GM19468 (cell line): ENCODE measurements around the gene METTL26.
"Not testable (repeated sequence)": the region's sequence is repeated elsewhere in the genome, so short reads cannot be mapped to it uniquely, and the experiment has no call there.

Experiments
- ATAC-seq: cut with Tn5 transposase; IDR thresholded peaks from one replicate; pipeline ENCODE4 v1.9.1; 2021; ENCODE audit warnings: mild to moderate bottlenecking, moderate library complexity, moderate number of reproducible peaks; ENCODE audit not compliant: unreplicated experiment; ENCODE audit errors: extremely low read depth

The METTL26 gene

DNA sequence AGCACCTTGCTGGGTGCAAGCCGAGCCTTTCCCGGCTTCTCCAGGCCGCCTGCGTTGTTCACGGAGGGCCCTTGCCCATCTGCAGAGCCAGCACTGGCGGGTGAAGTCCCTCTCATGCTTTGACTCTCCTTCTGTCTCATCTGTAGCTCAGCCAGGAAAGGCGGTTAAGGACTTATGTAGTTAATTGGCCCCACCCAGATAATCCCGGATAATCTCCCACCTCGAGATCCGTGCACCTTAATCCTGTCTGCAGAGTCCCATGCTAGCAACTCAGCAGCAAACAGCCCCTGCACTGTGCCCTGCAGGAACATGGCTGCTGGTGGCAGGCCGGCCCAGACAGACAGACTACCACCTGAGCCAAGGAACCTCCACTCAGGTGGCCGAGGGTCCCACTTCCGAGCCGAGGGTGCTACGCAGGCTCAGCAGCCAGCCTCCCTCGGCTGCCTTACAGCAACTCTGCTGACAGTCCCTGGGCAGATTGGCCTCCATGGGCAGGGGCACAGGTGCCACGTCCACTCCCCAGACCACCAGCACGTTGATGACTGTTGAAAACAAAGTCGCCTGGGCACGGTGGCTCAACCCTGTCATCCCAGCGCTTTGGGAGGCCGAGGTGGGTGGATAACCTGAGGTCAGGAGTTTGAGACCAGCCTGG, 29.3 kb downstream of the METTL26 start:
- no peak for ATAC-seq

DNA sequence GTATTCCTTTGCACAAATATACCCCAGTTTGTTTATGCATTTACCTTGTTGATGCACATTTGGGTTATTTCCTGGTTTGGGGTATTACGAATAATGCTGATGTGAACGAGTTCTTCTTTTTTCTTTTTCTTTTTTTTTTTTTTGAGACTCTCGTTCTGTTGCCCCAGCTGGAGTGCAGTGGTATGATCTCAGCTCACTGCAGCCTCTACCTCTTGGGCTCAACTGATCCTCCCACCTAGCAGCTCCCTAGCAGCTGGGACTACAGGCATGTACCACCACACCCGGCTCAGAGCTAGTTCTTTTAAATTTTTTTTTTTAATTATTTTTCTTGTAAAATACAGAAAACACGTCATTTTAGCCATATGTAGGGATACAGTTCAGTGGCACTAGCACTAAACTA, 32.2 kb downstream of the METTL26 start:
- ATAC-seq = no peak

DNA sequence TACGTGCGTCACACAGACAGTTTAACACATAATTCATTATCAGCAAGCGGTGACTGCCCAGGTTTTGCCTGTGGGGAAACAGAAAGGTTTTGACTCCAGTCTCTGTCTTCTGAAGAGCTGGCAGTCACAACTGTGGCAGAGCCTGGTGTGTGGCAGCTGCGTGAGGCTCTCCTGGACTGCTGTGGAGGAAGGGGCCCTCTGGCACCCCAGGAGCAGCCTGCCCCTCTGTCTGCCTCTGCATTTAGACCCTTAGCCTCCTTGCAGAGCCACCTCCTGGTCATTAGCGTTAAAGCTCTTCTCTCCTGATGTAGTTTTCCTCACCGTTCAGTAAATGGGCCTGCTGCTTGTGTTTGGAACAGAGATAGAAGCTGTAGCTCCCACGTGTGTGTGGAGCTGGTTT, 35.3 kb downstream of the METTL26 start:
- no peak for ATAC-seq

DNA sequence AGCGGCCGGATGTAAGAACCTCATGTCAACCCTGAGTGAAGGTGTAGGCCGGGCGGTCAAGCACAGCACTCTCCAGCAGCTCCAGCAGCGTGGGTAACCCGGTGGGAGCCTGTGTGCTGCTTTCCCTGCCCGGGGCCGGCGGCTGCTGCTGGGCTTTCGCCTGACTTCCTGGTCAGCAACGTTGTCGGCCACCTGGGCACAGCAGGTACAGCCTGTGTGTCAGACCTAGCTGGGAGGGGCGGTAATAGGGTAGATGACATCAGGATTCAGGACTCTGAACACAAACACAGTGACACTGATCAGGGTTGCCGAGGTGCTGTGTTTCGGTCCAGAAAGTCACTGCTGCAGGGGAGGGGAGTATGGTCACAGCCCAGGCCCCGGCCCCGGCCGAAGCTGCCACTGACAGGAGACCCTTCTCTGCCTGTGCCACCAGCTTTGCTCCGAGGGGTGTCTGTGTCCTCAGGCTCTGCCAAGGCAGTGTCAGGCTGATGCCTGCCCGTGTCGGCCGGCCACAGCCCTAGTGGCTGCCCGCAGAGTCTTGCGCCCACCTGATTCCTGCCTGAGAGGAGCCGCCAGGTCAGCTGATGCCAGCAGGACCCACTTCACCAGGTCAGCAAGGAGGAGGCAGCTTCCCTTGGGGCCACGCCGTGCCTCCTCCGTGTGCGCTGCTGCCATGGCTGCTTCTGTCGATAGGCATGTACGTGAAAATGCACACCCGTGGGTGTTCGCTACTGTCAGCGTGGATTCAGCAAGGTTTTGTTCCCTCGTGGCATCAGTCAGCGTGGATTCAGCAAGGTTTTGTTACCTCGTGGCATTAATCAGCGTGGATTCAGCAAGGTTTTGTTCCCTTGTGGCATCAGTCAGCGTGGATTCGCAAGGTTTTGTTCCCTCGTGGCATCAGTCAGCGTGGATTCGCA, 37.0 kb downstream of the METTL26 start:
- ATAC-seq = no peak

DNA sequence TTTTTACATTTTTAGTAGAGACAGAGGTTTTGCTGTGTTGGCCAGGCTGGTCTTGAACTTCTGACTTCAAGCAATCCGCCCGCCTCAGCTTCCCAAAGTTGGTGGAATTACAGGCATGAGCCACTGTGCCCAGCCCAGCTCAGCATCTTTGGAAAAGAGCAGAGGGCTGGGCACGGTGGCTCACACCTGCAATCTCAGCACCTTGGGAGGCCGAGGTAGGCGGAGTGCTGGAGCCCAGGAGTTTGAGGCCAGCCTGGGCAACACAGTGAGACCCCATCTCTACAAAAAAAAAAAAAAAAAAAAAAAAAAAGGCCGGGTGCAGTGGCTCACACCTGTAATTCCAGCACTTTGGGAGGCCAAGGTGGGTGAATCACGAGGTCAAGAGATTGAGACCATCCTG, 38.5 kb downstream of the METTL26 start:
- not testable (repeated sequence) for ATAC-seq

DNA sequence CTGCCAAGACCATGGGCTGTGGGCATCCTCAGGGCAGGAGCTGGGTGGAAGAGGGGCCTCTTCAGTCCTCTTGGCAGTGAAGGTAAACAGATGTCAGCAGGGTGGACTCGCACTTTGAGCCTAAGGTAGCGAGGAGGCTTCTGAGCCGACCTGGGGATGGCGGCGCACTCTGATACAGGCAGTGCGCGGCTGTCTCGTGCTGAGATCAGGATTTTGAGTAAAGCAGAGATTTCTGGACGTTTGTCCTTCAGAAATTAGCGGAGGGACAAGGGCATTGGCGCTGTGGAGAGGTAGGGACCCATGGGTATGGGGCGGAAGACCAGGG, 39.4 kb downstream of the METTL26 start:
- ATAC-seq = no peak

- no peak for ATAC-seq
Observed at GRCh38 chr16:595942-596735, 40.0 kb downstream of the METTL26 start.

DNA sequence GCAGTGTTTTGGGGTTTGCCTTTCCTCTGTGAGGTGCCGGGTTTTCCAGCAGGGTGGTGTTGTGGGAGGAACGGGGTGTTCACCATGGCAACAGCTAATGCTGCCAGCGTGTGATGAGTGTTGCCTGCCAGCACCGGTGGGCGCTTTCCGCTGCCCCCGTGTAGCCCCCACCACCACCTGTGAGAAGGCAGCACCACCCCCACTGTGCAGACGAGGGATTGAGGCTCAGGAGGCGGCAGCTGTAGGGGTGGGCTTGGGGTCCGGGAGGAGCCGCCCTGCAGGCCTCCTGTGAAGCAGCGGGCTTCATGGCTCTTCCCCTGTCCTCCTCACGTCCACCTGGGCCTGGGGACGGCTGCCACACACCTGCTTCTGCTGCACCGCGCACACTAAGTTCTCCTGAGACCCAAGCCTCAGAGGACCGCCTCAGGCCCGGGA, 41.0 kb downstream of the METTL26 start:
- ATAC-seq = no peak

- no peak for ATAC-seq
Observed at GRCh38 chr16:593807-594206, 42.3 kb downstream of the METTL26 start.

- ATAC-seq = no peak
Observed at GRCh38 chr16:593406-593805, 42.7 kb downstream of the METTL26 start.

DNA sequence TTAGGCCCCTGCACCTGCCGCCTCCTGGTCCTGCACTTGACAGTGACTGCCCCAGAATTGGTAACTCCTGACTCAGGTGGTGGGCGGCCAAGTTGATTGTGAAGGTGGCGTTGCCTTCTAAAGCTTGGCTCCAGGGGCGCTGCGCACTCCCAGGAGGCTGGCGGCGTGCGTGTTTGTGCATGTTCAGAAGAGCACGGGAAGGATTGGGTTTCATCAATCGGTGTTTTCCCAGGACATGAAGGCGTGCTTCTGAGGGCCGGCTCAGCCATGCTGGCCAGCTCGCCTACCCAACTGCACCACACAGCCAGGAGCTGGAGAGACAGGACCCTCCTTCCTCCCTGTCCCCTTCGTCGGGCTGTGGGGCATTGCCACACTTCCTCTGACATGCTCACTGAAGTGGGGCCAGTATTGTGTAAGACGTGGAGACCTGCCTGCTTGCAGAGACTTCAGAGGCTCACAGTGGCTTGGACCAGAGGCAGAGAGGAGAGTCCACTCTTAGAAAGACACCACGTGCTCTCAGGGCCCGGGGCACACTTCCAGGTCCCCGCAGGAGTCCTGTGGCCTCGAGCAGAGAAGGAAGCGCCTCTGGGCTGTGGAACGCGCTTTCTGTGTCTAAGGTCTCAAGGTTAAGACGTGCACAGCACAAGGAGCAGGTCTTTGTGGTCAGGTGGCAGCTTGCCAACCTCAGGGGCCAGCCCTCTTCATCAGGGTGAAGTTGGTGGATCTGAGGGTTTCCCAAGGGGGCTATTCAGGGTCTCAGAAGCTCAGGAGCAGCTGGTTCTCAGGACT, 43.4 kb downstream of the METTL26 start:
- no peak for ATAC-seq

DNA sequence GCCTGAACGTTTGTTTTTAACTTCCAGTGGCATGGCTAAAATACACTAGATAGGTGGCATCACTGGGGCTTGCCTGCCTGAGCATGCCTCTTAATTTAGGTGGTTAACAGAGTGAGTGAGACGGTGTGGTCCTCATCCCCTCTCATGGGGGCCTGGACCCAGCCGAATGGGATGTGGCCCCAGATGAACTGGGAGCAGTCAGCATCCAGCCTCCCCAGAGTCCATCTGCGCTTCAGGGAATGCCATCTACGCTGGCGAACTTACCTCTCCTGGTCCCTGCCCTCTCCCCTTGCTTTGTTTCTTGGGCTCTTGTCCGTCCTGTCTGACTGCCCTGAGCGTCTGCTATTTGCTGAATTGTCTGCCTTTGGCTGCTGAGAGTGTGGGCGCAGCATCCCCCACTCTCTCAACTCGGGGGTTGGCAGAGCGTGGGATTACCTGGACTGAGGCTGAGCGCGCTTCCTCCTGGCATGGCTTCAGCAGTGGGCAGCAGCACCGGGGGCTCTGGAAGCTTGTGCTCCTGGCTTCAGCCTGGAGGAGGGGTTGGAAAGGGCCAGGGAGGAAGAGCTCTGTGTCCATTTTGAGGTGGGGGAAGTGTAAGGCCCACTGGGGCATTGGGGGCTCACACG, 44.1 kb downstream of the METTL26 start:
- ATAC-seq = no peak

DNA sequence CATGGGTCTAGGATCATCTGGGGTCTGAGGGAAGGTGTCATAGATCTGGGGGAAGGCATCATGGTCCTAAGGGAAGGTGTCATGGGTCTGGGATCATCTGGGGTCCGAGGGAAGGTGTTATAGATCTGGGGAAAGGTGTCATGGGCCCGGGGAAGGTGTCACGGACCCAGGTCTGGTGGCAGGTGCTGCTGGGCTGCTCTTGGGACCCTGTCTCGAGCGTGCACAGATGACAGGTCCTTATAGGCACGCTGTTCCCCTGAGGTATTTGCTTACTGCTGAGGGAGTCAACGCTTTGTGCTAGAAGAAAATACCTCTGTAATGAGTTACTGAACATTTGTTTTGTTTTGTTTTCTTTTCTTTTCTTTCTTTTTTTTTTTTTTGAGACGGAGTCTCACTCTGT, 44.9 kb downstream of the METTL26 start:
- no peak for ATAC-seq

GRCh38 chr16:590815-591200, 45.3 kb downstream of the METTL26 start:
- no peak for ATAC-seq

GRCh38 chr16:590188-590814, 45.8 kb downstream of the METTL26 start:
- no peak for ATAC-seq

- peak; percentile 66 for ATAC-seq
Observed at GRCh38 chr16:589658-590187, 46.4 kb downstream of the METTL26 start, which contains the start of gene RAB40C. TSS of gene RAB40C (plus strand) at chr16:590066. CDS start at chr16:590292, 226 bp downstream.

- ATAC-seq = peak; percentile 34
Observed at GRCh38 chr16:588889-589657, 47.0 kb downstream of the METTL26 start.

- ATAC-seq = no peak
Observed at GRCh38 chr16:588639-588888, 47.5 kb downstream of the METTL26 start.
